HL-60 (cell line): Measurements from ENCODE around the gene OXSR1.

ENCODE experiments used
- DNase-seq, 2 experiments: peaks; one replicate each; pipeline ENCODE4 v3.0.0-alpha.2; 2010 to 2020; ENCODE audit warnings: low read depth in 1 of 2, low spot score in 1 of 2
- H3K27ac ChIP-seq: fragments of 250-450 bp; sonication (Bioruptor Pico); replicated peaks from 2 replicates; pipeline ENCODE4 v1.5.1; 2020; ENCODE audit warnings: mild to moderate bottlenecking, moderate library complexity
- H3K27me3 ChIP-seq: fragments of 250-450 bp; sonication (Bioruptor Pico); 2 replicates; pipeline ENCODE4 v1.5.1; 2021; ENCODE audit warnings: mild to moderate bottlenecking, moderate library complexity; ENCODE audit not compliant: insufficient read depth, poor library complexity, severe bottlenecking
- H3K4me3 ChIP-seq: replicated peaks from 2 replicates; pipeline ENCODE4 v1.5.1; 2011; ENCODE audit warnings: mild to moderate bottlenecking, control low read depth, low read length; ENCODE audit not compliant: insufficient read depth
- GABPA ChIP-seq: IDR thresholded peaks from 2 replicates; pipeline ENCODE4 v1.6.1; 2012; ENCODE audit warnings: low read depth
- TF ChIP-seq, protein P1 (sequence below): IDR thresholded peaks from one replicate; pipeline ENCODE4 v1.5.1; 2011; ENCODE audit warnings: low read length, control low read depth, inconsistent platforms; ENCODE audit not compliant: insufficient read depth

OXSR1 gene

GRCh38 chr3:38297947-38298711, 132.8 kb downstream of the OXSR1 start:
- Histone ChIP-seq H3K27me3 (no peaks in the 10 kb centered on the region), H3K4me3 (no peak overlapping the region), H3K27ac (no peak overlapping the region)
- no peak for DNase-seq
- TF ChIP-seq, protein P1, sequence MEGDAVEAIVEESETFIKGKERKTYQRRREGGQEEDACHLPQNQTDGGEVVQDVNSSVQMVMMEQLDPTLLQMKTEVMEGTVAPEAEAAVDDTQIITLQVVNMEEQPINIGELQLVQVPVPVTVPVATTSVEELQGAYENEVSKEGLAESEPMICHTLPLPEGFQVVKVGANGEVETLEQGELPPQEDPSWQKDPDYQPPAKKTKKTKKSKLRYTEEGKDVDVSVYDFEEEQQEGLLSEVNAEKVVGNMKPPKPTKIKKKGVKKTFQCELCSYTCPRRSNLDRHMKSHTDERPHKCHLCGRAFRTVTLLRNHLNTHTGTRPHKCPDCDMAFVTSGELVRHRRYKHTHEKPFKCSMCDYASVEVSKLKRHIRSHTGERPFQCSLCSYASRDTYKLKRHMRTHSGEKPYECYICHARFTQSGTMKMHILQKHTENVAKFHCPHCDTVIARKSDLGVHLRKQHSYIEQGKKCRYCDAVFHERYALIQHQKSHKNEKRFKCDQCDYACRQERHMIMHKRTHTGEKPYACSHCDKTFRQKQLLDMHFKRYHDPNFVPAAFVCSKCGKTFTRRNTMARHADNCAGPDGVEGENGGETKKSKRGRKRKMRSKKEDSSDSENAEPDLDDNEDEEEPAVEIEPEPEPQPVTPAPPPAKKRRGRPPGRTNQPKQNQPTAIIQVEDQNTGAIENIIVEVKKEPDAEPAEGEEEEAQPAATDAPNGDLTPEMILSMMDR: peak; percentile 21
- no peak for TF ChIP-seq GABPA
